ENCODE results near the gene MZT2A.
"Not testable (repeated sequence)": the region's sequence is repeated elsewhere in the genome, so short reads cannot be mapped to it uniquely, and the experiment has no call there.

DNA sequence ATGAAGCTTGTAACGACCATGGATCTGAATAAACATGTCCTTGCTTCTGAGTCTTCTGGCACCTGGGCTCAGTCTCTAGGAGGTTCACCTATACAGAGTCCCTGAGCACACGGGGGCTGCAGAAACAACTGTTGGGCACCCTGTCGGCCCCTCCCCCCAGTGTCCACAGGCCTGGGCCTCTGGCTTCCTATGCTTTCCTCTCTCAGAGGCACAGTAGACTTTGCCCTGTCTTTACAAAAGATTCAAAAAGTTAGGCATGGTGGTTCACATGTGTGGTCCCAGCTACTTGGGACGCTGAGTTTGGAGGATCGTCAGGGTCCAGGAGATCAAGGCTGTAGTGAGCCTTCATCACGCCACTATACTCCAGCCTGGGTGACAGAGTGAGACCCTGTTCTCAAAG lies 29.3 kb upstream of the MZT2A start:
- TF ChIP-seq, protein P1, sequence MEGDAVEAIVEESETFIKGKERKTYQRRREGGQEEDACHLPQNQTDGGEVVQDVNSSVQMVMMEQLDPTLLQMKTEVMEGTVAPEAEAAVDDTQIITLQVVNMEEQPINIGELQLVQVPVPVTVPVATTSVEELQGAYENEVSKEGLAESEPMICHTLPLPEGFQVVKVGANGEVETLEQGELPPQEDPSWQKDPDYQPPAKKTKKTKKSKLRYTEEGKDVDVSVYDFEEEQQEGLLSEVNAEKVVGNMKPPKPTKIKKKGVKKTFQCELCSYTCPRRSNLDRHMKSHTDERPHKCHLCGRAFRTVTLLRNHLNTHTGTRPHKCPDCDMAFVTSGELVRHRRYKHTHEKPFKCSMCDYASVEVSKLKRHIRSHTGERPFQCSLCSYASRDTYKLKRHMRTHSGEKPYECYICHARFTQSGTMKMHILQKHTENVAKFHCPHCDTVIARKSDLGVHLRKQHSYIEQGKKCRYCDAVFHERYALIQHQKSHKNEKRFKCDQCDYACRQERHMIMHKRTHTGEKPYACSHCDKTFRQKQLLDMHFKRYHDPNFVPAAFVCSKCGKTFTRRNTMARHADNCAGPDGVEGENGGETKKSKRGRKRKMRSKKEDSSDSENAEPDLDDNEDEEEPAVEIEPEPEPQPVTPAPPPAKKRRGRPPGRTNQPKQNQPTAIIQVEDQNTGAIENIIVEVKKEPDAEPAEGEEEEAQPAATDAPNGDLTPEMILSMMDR (IDR thresholded peaks at IDR 0.05) = not testable (repeated sequence)
- TF ChIP-seq POLR2A (IDR thresholded peaks at IDR 0.05) = not testable (repeated sequence)

Measured in Peyer's patch (tissue), 4 donors.